ENCODE results near the gene EPHB1.

EPHB1 gene

GRCh38 chr3:134809427-134810051, 14.5 kb downstream of the EPHB1 start:
- no peak for DNase-seq (ENCODE audit: low read depth in 2 of 2)

DNA sequence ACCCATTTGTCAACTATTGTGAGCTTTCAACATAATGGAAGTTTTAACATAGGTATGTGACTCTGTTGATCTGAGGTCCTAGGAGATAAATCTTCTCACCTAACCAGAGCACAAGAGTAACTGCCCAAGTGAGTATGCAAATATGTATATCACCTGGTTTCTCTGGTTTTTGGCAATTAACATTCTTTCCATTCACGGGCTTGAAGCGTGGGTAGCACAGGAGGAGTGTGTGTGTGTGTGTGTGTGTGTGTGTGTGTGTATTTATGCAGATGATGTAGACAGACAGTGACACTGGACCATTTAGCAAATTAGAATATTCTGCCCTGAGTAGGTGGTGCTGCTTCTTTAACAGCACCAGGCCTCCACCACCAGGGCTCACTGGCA, 15.0 kb downstream of the EPHB1 start:
- DNase-seq (ENCODE audit: low read depth in 2 of 2) = no peak

DNA sequence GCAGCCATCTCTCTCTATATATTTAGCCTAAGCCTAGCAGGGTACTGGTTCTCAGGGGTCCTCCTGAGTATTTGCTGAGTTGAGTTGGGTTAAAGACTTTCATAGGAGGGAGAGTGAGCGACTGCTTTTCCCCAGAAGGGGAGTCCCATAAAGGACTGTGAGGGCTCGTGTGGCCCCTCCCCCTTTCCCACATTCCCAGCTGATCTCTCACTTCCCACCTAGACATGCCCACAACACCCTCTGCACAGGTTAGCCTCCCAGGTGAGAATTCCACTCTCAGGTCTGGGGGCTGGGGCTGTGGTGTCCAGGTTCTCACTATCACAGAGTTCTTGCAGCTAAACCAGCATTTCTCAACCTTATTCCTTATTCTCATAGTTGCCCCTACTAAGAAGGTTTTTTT, 15.8 kb downstream of the EPHB1 start:
- no peak for DNase-seq (ENCODE audit: low read depth in 2 of 2)

DNA sequence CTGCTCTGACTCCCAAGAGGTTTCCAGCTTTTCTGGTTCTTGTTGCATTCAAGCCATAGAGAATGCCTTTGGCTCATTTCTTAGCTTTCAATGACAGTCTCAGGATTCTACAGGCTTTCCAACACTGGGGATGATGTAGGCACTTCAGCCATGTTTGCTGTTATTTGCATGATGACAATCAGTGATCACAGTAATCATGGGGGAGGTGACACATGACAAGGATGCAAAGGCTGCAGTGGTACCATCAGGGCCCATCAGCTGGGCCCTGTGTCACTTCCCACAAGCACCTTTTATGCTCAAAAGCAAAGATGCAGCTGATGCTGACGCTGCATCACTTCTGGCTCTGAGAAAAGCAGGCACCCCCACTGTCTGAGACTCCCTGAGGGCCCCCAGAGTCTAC, 18.6 kb downstream of the EPHB1 start:
- DNase-seq (ENCODE audit: low read depth in 2 of 2) = no peak

GRCh38 chr3:134815519-134815918, 20.5 kb downstream of the EPHB1 start:
- DNase-seq (ENCODE audit: low read depth in 2 of 2) = no peak

- DNase-seq (ENCODE audit: low read depth in 2 of 2) = no peak
Measured at GRCh38 chr3:134816623-134817022, 21.6 kb downstream of the EPHB1 start.

- no peak for DNase-seq (ENCODE audit: low read depth in 2 of 2)
Measured at GRCh38 chr3:134817297-134817696, 22.2 kb downstream of the EPHB1 start.

- no peak for DNase-seq (ENCODE audit: low read depth in 2 of 2)
Measured at GRCh38 chr3:134820994-134821393, 25.9 kb downstream of the EPHB1 start.

GRCh38 chr3:134822090-134822489, 27.0 kb downstream of the EPHB1 start:
- no peak for DNase-seq (ENCODE audit: low read depth in 2 of 2)

DNA sequence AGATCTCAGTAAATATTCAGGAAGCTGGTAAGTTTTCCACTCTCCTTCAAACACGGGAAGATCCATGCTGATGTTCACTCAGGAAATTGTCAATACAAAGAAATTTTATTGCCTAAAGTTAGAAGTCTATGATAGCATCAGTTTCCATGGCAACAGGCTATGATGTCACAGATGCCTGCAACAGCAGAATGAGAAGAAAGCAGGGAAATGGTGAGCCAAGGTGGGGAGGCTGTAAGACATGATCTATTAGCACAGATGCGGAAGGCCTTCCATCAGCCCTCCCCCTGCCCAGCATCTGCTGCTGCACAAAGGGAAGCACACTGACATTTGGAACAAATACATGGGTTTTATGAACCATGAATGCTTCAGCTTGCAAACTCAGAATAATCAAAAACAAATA, 28.6 kb downstream of the EPHB1 start:
- no peak for DNase-seq (ENCODE audit: low read depth in 2 of 2)

DNA sequence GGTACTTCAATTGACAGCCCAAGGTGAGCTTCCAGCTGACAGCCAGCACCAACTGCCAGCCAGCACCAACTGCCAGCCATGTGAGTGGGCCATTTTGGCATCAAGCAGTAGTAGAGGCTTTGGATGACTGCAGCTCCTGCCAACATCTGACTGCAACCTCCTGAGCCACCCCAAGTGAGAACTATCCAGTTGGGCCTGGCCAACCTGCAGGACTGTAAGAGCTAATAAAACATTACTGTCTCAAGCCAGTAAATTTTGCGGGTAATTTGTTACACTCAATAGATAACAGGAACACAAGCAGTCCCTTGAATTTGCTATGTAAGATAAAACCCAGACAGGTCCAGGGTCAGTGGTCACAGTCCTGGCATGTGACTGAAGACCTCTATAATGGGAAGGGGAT, 29.7 kb downstream of the EPHB1 start:
- DNase-seq (ENCODE audit: low read depth in 2 of 2) = no peak

- DNase-seq (ENCODE audit: low read depth in 2 of 2) = no peak
Measured at GRCh38 chr3:134827213-134827612, 32.2 kb downstream of the EPHB1 start.

- no peak for DNase-seq (ENCODE audit: low read depth in 2 of 2)
Measured at GRCh38 chr3:134829721-134830120, 34.7 kb downstream of the EPHB1 start.

DNA sequence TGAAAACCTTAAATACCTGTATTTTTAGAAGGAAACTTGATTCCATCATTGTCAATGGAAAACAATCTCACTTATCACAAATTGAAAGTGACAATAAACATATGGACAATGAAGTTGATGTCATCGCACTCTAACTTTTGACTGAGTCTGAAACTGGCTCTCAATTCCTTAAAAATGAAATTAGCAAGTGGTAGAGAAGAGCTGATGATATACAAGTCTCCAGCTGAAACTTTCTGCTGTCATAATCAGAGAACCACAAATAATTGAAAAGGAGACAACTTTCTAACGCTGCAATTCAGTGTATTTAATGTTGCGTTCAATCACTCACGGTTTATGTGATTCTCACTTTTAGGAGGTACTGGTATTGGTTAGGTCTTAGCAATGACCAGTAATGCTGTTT, 37.5 kb downstream of the EPHB1 start:
- no peak for DNase-seq (ENCODE audit: low read depth in 2 of 2)

- no peak for DNase-seq (ENCODE audit: low read depth in 2 of 2)
Measured at GRCh38 chr3:134833453-134834163, 38.5 kb downstream of the EPHB1 start.

GRCh38 chr3:134836921-134837320, 41.9 kb downstream of the EPHB1 start:
- no peak for DNase-seq (ENCODE audit: low read depth in 2 of 2)

DNA sequence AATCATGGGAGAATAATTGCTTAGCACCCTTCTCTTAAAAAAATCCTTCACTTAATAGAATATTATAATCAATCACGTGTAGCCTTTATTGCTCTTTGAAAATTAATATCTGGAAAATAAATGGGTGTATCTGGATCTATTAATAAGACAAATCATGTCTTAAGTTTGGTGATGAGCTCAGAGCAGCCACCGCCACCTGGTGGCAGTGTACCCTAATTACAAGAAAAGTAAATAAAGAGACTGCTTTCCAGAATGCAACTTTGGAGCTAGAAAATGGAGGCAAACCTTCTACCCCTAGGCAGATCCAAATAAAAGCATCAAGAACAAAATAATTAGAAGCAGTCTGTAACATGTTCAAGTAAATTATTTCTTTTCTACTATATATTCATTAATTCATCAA, 43.5 kb downstream of the EPHB1 start:
- DNase-seq (ENCODE audit: low read depth in 2 of 2) = no peak

- no peak for DNase-seq (ENCODE audit: low read depth in 2 of 2)
Measured at GRCh38 chr3:134839422-134839821, 44.4 kb downstream of the EPHB1 start.

- DNase-seq (ENCODE audit: low read depth in 2 of 2) = no peak
Measured at GRCh38 chr3:134839990-134840389, 44.9 kb downstream of the EPHB1 start.

- DNase-seq (ENCODE audit: low read depth in 2 of 2) = no peak
Measured at GRCh38 chr3:134840459-134840858, 45.4 kb downstream of the EPHB1 start.

DNA sequence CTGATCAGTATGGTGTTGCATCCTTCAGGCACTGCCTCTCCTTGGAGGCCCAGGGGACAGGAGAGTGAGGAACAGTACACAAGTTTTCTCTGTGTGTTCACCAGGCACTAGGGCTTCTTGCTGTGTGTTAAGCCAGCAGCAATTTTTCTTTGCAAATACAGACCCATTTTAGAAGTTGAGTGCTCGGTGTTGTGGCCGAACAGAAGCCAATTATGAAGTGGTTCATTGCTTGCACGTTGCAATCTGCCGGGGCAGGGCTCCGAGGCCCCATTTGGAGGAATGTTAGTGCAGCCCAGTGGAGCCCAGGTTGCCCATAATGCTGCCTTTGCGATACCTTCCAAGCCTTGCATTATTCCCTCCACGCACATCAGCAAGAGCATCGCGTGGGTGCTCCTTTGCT, 51.0 kb downstream of the EPHB1 start:
- no peak for DNase-seq (ENCODE audit: low read depth in 2 of 2)

DNA sequence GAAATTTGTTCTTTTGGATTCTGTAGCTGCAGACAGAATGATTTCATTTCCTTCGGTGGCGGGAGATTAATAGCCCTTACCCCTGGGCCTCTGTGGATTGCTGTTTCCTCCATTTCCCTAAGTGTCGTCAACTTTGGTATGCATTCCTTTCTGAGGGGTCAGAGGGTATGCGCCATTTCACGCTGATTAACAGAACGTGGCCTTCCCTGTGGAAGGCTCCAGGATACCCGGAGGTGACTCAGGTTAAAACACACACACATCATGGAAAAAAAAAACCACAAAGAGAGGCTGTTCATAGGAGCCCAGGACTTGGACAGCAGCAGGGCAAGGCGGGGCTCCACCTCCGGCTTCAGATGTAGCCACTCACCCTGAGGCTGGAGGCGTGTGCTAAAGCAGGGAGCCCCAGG, 51.9 kb downstream of the EPHB1 start:
- DNase-seq (ENCODE audit: low read depth in 2 of 2) = no peak

- no peak for DNase-seq (ENCODE audit: low read depth in 2 of 2)
Measured at GRCh38 chr3:134847349-134847748, 52.3 kb downstream of the EPHB1 start.

GRCh38 chr3:134849561-134849960, 54.5 kb downstream of the EPHB1 start:
- DNase-seq (ENCODE audit: low read depth in 2 of 2) = no peak

Measured in stimulated activated CD4-positive, alpha-beta T cell treated with anti-CD3 and anti-CD28 coated beads, Interleukin-1b, Interleukin-23, amount 100 ng/mL, for 1 hour (primary cell).